ENCODE measurements around the gene ALDH2. TPM values are rescaled to one million over a fixed set of nuclear protein-coding genes. Genes with fewer than 3 reads are reported as not detected.

The ALDH2 gene
- polyA plus RNA-seq, 1 of the 3 experiments (the other 2 are of a cell fraction), result 67.5 TPM

DNA sequence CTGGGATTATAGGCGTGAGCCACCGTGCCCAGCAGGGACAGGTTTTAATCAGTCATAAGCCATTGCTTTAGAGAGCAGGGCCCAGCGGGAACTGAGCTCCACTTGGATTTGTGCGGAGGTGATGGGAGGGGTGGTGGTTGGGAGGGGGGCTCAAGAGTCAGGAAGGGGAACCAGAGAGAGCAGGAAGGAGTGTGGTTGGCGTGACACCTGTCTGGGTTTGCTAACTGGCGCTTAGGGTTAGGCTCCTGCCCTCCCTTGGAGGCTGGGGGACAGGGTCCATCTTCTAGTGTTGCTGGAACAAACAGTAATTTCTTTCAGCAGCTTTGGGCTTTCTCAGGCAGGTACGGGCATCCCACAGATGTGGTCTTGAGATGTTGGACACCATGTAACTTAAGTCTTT is 7.5 kb upstream of the ALDH2 start:
- Histone ChIP-seq H4K20me1 (ENCODE audit: insufficient read depth) (no peaks in the 10 kb centered on the region), H3K9me2 (no peaks in the 10 kb centered on the region), H3K9ac (no peak overlapping the region), H3K27me3 (ENCODE audit: insufficient read depth) (no peaks in the 10 kb centered on the region), H3K36me3 (replicated peaks in 1 of 2; ENCODE audit: control insufficient read depth in 1 of 2, insufficient read depth in 2 of 2, low read length in 1 of 2) (peaks cover 0 to 6% of the 10 kb centered on the region in 2 experiments), H3K27ac (ENCODE audit: low read depth in 2 of 2, low read length in 1 of 2) (no peak overlapping the region), H3K4me3 (ENCODE audit: low read depth in 2 of 2, low read length in 1 of 2) (no peak overlapping the region), H3K4me1 (ENCODE audit: control insufficient read depth in 1 of 2, insufficient read depth in 2 of 2, low read depth in 1 of 2, low read length in 1 of 2) (peaks cover 0 to 17% of the 10 kb centered on the region in 2 experiments; a peak in 1 of 4 replicates), H3K79me2 (ENCODE audit: insufficient read depth) (no peaks in the 10 kb centered on the region), H2AFZ (ENCODE audit: low read depth) (no peak overlapping the region), H3F3A (replicated peaks; ENCODE audit: insufficient read depth) (no peaks in the 10 kb centered on the region), H3K4me2 (no peak overlapping the region), H3K9me3 (no peaks in the 10 kb centered on the region)
- ChIA-PET POLR2A (no interaction called here), CTCF (interaction anchor here (1.4 to 1.5 kb wide), 2 partner anchors 15 to 53 kb away, joined by 3 to 9 read pairs; no protein-coding TSS in a partner anchor)
- no peak for TF ChIP-seq POLR2AphosphoS5 (IDR thresholded peaks at IDR 0.05; ENCODE audit: low read depth, low read length)
- TF ChIP-seq EP300 (IDR thresholded peaks at IDR 0.05; ENCODE audit: borderline replicate concordance in 1 of 2, low read depth in 1 of 2, low read length in 1 of 2), result no peak
- TF ChIP-seq, protein P1, sequence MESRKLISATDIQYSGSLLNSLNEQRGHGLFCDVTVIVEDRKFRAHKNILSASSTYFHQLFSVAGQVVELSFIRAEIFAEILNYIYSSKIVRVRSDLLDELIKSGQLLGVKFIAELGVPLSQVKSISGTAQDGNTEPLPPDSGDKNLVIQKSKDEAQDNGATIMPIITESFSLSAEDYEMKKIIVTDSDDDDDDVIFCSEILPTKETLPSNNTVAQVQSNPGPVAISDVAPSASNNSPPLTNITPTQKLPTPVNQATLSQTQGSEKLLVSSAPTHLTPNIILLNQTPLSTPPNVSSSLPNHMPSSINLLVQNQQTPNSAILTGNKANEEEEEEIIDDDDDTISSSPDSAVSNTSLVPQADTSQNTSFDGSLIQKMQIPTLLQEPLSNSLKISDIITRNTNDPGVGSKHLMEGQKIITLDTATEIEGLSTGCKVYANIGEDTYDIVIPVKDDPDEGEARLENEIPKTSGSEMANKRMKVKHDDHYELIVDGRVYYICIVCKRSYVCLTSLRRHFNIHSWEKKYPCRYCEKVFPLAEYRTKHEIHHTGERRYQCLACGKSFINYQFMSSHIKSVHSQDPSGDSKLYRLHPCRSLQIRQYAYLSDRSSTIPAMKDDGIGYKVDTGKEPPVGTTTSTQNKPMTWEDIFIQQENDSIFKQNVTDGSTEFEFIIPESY (IDR thresholded peaks at IDR 0.05; ENCODE audit: borderline replicate concordance, low read depth), result no peak
- no peak for TF ChIP-seq SIN3A (IDR thresholded peaks at IDR 0.05; ENCODE audit: borderline replicate concordance, low read depth, low read length)
- no peak for TF ChIP-seq EZH2phosphoT487 (IDR thresholded peaks at IDR 0.05; ENCODE audit: borderline replicate concordance, low read depth)
- TF ChIP-seq YY1 (IDR thresholded peaks at IDR 0.05; ENCODE audit: low read depth), result no peak
- TF ChIP-seq, protein P2, sequence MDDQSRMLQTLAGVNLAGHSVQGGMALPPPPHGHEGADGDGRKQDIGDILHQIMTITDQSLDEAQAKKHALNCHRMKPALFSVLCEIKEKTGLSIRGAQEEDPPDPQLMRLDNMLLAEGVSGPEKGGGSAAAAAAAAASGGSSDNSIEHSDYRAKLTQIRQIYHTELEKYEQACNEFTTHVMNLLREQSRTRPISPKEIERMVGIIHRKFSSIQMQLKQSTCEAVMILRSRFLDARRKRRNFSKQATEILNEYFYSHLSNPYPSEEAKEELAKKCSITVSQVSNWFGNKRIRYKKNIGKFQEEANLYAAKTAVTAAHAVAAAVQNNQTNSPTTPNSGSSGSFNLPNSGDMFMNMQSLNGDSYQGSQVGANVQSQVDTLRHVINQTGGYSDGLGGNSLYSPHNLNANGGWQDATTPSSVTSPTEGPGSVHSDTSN (IDR thresholded peaks at IDR 0.05), result no peak
- TF ChIP-seq NFIC (IDR thresholded peaks at IDR 0.05; ENCODE audit: borderline replicate concordance), result no peak
- no peak for TF ChIP-seq MXI1 (IDR thresholded peaks at IDR 0.05; ENCODE audit: low read depth, low read length)
- no peak for TF ChIP-seq RCOR1 (IDR thresholded peaks at IDR 0.05; ENCODE audit: low read length)
- TF ChIP-seq TEAD4 (IDR thresholded peaks at IDR 0.05; ENCODE audit: borderline replicate concordance, insufficient read depth), result no peak
- TF ChIP-seq, protein P3, sequence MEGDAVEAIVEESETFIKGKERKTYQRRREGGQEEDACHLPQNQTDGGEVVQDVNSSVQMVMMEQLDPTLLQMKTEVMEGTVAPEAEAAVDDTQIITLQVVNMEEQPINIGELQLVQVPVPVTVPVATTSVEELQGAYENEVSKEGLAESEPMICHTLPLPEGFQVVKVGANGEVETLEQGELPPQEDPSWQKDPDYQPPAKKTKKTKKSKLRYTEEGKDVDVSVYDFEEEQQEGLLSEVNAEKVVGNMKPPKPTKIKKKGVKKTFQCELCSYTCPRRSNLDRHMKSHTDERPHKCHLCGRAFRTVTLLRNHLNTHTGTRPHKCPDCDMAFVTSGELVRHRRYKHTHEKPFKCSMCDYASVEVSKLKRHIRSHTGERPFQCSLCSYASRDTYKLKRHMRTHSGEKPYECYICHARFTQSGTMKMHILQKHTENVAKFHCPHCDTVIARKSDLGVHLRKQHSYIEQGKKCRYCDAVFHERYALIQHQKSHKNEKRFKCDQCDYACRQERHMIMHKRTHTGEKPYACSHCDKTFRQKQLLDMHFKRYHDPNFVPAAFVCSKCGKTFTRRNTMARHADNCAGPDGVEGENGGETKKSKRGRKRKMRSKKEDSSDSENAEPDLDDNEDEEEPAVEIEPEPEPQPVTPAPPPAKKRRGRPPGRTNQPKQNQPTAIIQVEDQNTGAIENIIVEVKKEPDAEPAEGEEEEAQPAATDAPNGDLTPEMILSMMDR (IDR thresholded peaks at IDR 0.05), result no peak
- no peak for TF ChIP-seq TCF12 (IDR thresholded peaks at IDR 0.05)
- 97% methylated on average over 7 of the region's 7 CpGs for WGBS (ENCODE audit: low lambda C conversion rate)
- no peak for DNase-seq
